Testis (tissue), 2 donors: Measurements from ENCODE around the gene DHCR7.

ENCODE experiments used
- CTCF ChIP-seq, 3 experiments: fragments of 450-650 bp in 2 of 3; fragments of 200-600 bp in 1 of 3; sonication (generic) in 1 of 3; IDR thresholded peaks; one replicate each; pipeline ENCODE4 v1.5.1; 2016 to 2019; ENCODE audit warnings: antibody characterized with exemption in 3 of 3, mild to moderate bottlenecking in 2 of 3, moderate library complexity in 1 of 3
- POLR2A ChIP-seq: fragments of 450-650 bp; IDR thresholded peaks from one replicate; pipeline ENCODE4 v1.6.1; 2017; ENCODE audit warnings: antibody characterized with exemption, mild to moderate bottlenecking, moderate library complexity

DNA sequence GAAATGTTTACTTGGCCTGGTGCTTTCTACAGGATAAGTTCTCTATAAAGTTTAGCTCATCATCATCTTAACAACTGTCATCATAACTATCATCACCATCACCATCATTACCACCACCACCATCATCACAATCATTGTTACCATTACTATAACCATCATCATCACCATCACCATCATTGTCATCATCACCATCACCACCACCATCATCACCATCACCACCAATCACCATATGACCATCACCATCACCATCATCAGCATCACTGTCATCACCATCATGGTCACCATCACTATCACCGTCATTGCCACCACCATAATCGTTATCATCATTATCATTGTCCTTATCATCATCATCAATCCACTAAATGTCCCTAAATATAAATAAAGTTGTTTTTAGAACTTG, 54.9 kb downstream of the DHCR7 start:
- TF ChIP-seq POLR2A = no peak
- no peak for TF ChIP-seq CTCF (IDR thresholded peaks at IDR 0.05)
